Spleen (tissue), 7 donors: ENCODE measurements around the gene CENPC.

Source experiments
- POLR2A ChIP-seq, 3 donors: fragments of 450-650 bp; IDR thresholded peaks; one replicate each; pipeline ENCODE4 v1.5.1; 2017; ENCODE audit warnings: antibody characterized with exemption in 3 of 3, mild to moderate bottlenecking in 1 of 3
- POLR2AphosphoS5 ChIP-seq, 3 donors: sonication (generic); formaldehyde crosslinking; IDR thresholded peaks; one replicate each; pipeline ENCODE4 v1.5.1; 2017; ENCODE audit warnings: antibody characterized with exemption in 3 of 3
- TF ChIP-seq, protein P1 (sequence below), 11 experiments: fragments of 200-600 bp in 7 of 11; fragments of 450-650 bp in 4 of 11; sonication (generic) in 4 of 11; IDR thresholded peaks in 8 of 11; conservative IDR thresholded peaks in 3 of 11; 1 replicate in 7 of 11; 2 replicates in 4 of 11; pipeline versions ENCODE4 v1.4.0 to v1.8.0; 2016 to 2021; ENCODE audit warnings: antibody characterized with exemption in 11 of 11, inconsistent platforms in 4 of 11, mild to moderate bottlenecking in 1 of 11
- donor health status: DM: no; HTN: no; CAD: no; lungs with moderate emphysema.
- donor health status: DM: no; HTN: no; CAD: no.
- donor health status: DM: no; HTN: no; CAD: no.

DNA sequence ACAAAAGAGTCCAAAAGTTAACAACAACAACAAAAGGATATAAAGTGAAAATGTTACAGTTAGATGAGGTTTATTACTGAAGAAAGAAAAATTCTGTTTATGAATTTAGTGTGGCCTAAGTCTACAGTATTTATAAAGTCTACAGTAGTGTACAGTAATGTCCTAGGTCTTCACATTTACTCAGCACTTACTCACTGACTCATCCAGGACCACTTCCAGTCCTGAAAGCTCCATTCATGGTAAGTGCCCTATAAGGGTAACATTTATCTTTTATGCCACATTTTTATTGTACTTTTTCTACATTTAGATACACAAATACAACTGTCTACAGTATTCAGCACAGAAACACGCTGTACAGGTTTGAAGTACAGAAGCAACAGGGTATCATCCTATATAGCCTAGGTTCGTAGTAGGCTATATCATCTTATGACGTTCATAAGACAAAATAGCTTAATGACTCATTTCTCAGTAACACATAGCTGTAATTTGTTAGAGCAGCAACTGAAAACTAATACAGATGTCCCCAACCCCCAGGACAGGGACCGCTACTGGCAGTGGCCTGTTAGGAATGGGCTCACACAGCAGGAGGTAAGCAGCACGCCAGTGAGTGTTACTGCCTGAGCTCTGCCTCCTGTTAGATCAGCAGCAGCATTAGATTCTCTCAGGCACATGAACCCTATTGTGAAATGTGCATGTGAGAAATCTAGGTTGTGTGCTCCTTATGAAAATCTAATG is 61.3 kb downstream of the CENPC start:
- TF ChIP-seq POLR2A (IDR thresholded peaks at IDR 0.05) (no peak), POLR2AphosphoS5 (IDR thresholded peaks at IDR 0.05) (no peak)
- TF ChIP-seq, protein P1, sequence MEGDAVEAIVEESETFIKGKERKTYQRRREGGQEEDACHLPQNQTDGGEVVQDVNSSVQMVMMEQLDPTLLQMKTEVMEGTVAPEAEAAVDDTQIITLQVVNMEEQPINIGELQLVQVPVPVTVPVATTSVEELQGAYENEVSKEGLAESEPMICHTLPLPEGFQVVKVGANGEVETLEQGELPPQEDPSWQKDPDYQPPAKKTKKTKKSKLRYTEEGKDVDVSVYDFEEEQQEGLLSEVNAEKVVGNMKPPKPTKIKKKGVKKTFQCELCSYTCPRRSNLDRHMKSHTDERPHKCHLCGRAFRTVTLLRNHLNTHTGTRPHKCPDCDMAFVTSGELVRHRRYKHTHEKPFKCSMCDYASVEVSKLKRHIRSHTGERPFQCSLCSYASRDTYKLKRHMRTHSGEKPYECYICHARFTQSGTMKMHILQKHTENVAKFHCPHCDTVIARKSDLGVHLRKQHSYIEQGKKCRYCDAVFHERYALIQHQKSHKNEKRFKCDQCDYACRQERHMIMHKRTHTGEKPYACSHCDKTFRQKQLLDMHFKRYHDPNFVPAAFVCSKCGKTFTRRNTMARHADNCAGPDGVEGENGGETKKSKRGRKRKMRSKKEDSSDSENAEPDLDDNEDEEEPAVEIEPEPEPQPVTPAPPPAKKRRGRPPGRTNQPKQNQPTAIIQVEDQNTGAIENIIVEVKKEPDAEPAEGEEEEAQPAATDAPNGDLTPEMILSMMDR (IDR thresholded peaks at IDR 0.05 in 8 of 11, conservative IDR thresholded peaks at IDR 0.05 in 3 of 11): no peak
